NCI-H345 treated with DMSO at 0.1 percent for 48 hours (cell line): ENCODE measurements around the gene TMEM116.

Source experiments
- DNase-seq: peaks from one replicate; lab custom pipeline; 2025; ENCODE audit not compliant: unreplicated experiment; lab: John Stamatoyannopoulos, UW

The TMEM116 gene

GRCh38 chr12:111905502-111905901, 107.5 kb downstream of the TMEM116 start:
- no peak for DNase-seq

- DNase-seq, result no peak
Measured at GRCh38 chr12:111904446-111904975, 108.5 kb downstream of the TMEM116 start.

DNA sequence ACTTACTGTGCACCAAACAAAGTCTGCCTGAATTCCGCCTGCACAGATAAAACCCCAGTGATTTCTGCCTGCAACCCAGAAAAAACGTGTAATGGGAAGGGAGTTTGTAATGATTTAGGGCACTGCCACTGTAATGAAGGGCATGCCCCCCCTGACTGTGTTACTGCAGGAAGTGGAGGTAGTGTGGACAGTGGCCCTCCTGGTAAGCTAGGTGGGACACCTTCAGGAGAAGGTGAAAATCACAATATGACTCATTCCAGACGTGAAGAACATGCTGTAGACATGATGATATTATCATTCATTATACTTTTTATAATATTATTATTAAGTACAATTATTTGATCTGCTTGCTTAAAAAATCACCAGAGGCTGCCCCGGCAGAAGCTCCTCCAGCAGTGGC, 111.8 kb downstream of the TMEM116 start:
- DNase-seq, result no peak

- no peak for DNase-seq
Measured at GRCh38 chr12:111894556-111894955, 118.4 kb downstream of the TMEM116 start.

DNA sequence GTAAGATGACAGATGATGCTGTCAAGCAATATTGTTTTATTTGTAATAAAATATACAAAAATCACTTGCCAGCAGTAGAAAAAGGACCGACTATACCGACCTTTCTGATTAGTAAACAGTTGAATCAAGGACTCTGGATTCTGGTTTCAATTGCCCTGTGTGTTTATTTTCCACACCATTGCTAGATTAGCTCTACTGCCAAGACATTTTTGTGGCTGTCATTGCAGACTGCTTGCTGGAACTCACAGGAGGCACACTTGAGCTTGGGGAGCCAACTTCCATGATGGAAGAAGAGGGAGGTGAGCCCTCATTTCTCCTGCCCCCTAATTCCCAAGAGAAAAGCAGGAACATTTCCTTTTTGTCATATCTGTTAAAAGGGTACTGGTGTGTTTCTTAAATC, 119.7 kb downstream of the TMEM116 start:
- DNase-seq, result no peak

DNA sequence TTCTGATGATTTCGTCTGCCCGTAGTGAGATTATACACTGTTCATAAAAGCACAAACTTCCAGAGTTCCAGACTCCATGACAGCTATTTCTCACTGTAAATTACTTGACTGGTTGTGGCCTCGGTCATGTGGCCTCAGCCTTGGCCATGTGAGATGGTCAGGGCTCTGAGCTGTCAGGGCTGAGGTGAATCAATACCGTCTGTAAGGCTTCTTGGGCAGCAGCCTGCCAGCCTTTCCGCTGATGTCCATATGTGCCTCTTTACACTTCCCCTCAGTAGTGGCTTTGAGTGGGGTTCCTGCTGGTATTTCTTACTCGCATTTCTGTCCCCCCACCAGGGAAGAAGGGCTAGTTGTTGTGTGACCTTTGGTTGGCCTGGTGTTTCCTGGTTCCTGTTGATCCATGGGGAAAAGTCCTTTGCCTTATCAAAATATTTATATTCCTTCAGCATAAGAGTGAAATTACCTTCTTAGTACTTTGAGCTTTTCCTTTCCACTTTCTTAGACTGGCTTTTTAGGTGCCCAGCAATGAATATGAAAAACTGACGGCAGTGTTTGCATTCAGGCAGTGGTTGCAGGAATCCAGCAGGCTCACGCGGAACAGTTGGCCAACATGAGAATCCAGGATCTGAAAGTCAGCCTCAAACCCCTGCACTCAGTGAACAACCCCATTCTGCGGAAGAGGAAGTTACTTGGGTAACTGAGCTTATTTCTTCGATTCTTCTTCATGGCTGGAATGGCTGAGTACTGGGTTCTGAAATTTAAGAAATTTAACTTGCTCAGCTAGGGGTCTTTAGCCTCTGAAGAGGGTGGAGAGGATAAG, 124.8 kb downstream of the TMEM116 start:
- no peak for DNase-seq

GRCh38 chr12:111886662-111887545, 126.1 kb downstream of the TMEM116 start:
- DNase-seq, result no peak

DNA sequence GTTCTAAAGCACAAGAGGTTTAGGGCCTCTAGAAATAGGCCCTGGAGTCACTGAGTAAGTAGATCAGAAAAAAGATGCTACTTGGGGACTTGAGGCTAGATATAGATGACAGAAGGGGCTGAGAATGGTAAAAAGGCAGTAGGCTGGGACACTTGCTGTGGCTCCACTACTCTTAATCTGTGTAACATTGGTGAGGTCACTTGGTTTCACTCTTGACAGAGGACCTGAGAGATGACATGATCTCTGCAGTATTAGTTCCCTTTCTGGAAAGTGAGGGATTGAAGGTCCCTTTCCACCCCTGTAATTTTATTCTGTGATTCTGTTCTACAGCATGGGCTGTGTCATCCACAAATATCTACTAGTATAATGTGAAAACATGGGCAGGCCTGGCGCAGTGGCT, 131.2 kb downstream of the TMEM116 start:
- no peak for DNase-seq
